Skin of body (tissue), 2 donors: ENCODE data around the gene SMC4. TPM values are rescaled to one million over a fixed set of nuclear protein-coding genes. Genes with fewer than 3 reads are reported as not detected.

Experiments
- DNase-seq: peaks from one replicate; lab custom pipeline; 2025; lab: John Stamatoyannopoulos, UW
- total RNA-seq: library from RNA; depleted of rRNA; stranded (reverse); fragments of >200 nt; gene quantifications from one replicate; pipeline ENCODE4 v1.2.3, GENCODE V29; 2014

SMC4 gene
- total RNA-seq, 1 donor from 2014 or later, result 90.9 TPM

GRCh38 chr3:160394009-160394392 lies 5.4 kb upstream of the SMC4 start:
- no peak for DNase-seq

GRCh38 chr3:160395297-160395696 lies 4.2 kb upstream of the SMC4 start:
- DNase-seq, result no peak

GRCh38 chr3:160398820-160399124 lies 678 bp upstream of the SMC4 start:
- DNase-seq, result no peak

GRCh38 chr3:160400030-160400701 lies 716 bp downstream of the SMC4 start:
- DNase-seq, result peak; percentile 44

- DNase-seq, result no peak
Observed at GRCh38 chr3:160400702-160401150, 1.3 kb downstream of the SMC4 start.

- peak; percentile 37 for DNase-seq
Observed at GRCh38 chr3:160401291-160402095, 2.0 kb downstream of the SMC4 start.

GRCh38 chr3:160402221-160403027 lies 3.0 kb downstream of the SMC4 start:
- DNase-seq, result no peak

GRCh38 chr3:160403028-160403545 lies 3.6 kb downstream of the SMC4 start:
- DNase-seq, result no peak

GRCh38 chr3:160403796-160404470 lies 4.5 kb downstream of the SMC4 start:
- DNase-seq, result no peak

GRCh38 chr3:160409812-160410610 lies 10.6 kb downstream of the SMC4 start:
- DNase-seq, result no peak

- no peak for DNase-seq
Observed at GRCh38 chr3:160412477-160412876, 13.0 kb downstream of the SMC4 start.

- DNase-seq, result peak; percentile 59
Observed at GRCh38 chr3:160413613-160414248, 14.3 kb downstream of the SMC4 start.

GRCh38 chr3:160417311-160417710 lies 17.9 kb downstream of the SMC4 start:
- DNase-seq, result no peak

- no peak for DNase-seq
Observed at GRCh38 chr3:160427832-160428424, 28.5 kb downstream of the SMC4 start.

GRCh38 chr3:160434071-160434470 lies 34.6 kb downstream of the SMC4 start:
- no peak for DNase-seq

- no peak for DNase-seq
Observed at GRCh38 chr3:160435095-160435494, 35.6 kb downstream of the SMC4 start.

- DNase-seq, result no peak
Observed at GRCh38 chr3:160435747-160436146, 36.3 kb downstream of the SMC4 start.

- DNase-seq, result no peak
Observed at GRCh38 chr3:160437083-160437455, 37.6 kb downstream of the SMC4 start.

- DNase-seq, result no peak
Observed at GRCh38 chr3:160440687-160441086, 41.2 kb downstream of the SMC4 start.

- DNase-seq, result no peak
Observed at GRCh38 chr3:160444411-160444810, 45.0 kb downstream of the SMC4 start.
